HL-60 (cell line): ENCODE measurements around the gene C9.

Experiments used
- GABPA ChIP-seq: IDR thresholded peaks from 2 replicates; pipeline ENCODE4 v1.6.1; 2012; ENCODE audit warnings: low read depth
- POLR2AphosphoS5 ChIP-seq: IDR thresholded peaks from 2 replicates; pipeline ENCODE4 v1.6.1; 2012; ENCODE audit warnings: low read depth
- TF ChIP-seq, protein P1 (sequence below): IDR thresholded peaks from one replicate; pipeline ENCODE4 v1.5.1; 2011; ENCODE audit warnings: low read length, control low read depth, inconsistent platforms; ENCODE audit not compliant: insufficient read depth
- TF ChIP-seq, protein P2 (sequence below): IDR thresholded peaks from 2 replicates; pipeline ENCODE4 v1.6.1; 2012; ENCODE audit warnings: low read depth; ENCODE audit not compliant: insufficient replicate concordance

DNA sequence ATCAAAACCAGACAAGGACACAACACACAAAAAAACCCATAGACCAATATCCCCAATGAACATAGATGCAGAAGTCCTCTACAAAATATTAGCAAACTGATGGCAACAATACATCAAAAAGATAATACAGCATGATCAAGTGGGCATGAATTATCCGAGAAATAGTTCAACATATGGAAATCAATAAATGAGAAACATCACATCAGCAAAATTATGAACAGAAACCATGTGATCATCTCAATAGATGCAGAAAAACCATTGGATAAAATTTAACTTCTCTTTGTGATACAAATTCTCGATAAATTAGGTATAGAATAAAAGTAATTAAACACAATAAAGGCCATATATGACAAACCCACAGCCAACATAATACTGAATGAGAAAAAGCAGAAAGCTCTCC, 69.6 kb downstream of the C9 start:
- TF ChIP-seq POLR2AphosphoS5: no peak
- TF ChIP-seq, protein P1, sequence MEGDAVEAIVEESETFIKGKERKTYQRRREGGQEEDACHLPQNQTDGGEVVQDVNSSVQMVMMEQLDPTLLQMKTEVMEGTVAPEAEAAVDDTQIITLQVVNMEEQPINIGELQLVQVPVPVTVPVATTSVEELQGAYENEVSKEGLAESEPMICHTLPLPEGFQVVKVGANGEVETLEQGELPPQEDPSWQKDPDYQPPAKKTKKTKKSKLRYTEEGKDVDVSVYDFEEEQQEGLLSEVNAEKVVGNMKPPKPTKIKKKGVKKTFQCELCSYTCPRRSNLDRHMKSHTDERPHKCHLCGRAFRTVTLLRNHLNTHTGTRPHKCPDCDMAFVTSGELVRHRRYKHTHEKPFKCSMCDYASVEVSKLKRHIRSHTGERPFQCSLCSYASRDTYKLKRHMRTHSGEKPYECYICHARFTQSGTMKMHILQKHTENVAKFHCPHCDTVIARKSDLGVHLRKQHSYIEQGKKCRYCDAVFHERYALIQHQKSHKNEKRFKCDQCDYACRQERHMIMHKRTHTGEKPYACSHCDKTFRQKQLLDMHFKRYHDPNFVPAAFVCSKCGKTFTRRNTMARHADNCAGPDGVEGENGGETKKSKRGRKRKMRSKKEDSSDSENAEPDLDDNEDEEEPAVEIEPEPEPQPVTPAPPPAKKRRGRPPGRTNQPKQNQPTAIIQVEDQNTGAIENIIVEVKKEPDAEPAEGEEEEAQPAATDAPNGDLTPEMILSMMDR: no peak
- TF ChIP-seq, protein P2, sequence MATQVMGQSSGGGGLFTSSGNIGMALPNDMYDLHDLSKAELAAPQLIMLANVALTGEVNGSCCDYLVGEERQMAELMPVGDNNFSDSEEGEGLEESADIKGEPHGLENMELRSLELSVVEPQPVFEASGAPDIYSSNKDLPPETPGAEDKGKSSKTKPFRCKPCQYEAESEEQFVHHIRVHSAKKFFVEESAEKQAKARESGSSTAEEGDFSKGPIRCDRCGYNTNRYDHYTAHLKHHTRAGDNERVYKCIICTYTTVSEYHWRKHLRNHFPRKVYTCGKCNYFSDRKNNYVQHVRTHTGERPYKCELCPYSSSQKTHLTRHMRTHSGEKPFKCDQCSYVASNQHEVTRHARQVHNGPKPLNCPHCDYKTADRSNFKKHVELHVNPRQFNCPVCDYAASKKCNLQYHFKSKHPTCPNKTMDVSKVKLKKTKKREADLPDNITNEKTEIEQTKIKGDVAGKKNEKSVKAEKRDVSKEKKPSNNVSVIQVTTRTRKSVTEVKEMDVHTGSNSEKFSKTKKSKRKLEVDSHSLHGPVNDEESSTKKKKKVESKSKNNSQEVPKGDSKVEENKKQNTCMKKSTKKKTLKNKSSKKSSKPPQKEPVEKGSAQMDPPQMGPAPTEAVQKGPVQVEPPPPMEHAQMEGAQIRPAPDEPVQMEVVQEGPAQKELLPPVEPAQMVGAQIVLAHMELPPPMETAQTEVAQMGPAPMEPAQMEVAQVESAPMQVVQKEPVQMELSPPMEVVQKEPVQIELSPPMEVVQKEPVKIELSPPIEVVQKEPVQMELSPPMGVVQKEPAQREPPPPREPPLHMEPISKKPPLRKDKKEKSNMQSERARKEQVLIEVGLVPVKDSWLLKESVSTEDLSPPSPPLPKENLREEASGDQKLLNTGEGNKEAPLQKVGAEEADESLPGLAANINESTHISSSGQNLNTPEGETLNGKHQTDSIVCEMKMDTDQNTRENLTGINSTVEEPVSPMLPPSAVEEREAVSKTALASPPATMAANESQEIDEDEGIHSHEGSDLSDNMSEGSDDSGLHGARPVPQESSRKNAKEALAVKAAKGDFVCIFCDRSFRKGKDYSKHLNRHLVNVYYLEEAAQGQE: no peak
- no peak for TF ChIP-seq GABPA
